Measurements from ENCODE around the gene SLC17A9.

Gene SLC17A9

DNA sequence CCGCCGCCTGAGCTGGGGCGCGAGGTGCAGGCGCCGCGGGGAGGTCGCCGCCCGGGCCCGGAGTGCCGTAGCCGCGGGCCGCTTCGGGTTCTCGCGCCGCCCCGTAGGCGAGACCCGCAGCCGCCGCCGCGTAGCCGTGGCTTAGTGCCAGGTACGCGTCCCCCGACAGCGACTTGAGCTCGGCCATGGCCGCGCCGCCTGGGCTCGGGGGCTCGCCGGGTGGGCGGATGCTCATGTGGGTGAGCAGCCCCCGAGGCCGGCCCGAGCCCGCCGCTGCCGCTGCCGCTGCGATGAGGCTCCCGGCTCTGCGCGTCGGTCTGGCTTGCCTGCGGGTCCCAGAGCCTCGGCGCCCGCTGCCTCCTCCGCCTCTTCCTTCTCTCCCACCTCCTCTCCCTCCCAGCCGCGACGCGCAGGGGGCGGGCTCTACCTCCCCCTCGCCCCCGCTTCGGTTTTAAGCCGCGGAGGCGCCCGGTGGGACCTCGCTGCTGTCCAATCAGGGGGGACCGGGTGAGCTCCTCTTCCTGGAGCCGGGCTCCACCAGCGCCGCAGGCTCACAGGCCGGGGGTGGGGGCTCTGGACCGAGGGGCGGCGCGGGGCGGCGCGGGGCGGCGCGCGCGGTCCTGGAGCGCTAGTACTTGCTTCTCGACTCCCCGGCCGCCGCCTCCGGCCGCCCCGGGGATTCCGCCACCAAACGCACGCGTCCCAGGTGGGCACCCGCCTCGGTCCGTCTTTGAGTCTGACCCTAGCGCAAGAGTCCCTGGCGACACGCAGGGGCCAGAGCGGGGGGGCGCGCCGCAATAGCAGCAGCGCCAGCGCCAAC lies 54.2 kb downstream of the SLC17A9 start, which contains the start of gene BHLHE23:
BHLHE23 (minus strand) TSS at position 425 of the 820 bp plus-strand sequence; CDS start at position 235, 190 bp downstream.
- no peak for DNase-seq

DNA sequence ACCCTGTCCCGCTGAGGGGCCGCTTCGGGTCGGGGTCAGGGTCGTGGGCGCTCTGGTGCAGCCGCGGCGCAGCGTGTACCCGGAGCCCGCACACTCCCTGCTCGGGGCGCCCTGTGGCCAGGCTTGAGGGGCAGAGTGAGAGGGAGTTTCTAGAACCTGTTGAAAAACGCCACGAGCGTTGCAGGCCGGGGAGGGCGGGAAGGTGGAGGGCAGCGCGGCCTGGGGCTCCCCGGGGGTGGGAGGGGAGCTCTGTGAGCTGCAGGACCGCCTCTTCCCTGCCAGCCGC lies 54.8 kb downstream of the SLC17A9 start:
- no peak for DNase-seq

DNA sequence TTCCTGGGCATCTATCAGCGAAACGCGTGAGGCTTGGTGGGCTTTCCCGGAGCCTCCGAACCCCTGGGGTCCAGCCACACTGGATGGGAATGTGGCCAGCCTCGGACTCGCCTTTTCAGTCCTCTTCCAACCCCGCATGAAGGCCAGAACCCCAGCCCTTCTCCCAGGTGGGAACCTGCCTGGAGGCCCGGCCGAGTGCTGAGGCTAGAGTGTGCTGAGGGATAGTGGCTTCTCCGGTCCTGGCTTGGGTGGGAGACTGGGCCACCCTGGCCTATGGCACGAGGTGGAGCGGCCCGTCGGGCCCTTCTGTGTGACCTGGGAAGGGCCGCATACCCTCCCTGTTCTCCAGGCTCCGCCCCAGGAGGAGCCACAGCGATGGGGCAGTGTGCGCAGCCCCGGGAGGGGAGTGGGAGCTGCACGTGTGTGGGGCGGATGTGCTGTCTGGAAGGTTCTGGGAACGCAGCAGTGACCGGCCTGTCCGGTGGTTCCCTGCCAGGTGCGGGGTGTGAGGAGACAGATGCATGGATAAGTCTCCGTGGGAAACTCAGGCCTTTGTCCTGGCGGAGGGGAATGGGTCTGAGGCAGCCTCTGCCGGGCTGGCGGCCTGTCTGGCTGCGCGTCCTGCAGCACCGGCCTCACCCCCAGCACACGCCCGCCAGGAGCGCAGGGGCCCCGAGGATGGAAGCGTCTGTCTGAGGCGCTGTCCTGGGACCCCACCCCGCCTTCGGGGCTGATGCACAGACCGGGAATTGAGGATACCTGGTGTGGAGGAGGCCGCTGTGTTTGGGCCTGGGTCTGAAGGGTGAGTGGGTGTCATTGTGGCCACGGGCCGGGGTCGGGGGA lies 55.4 kb downstream of the SLC17A9 start:
- DNase-seq = no peak

DNA sequence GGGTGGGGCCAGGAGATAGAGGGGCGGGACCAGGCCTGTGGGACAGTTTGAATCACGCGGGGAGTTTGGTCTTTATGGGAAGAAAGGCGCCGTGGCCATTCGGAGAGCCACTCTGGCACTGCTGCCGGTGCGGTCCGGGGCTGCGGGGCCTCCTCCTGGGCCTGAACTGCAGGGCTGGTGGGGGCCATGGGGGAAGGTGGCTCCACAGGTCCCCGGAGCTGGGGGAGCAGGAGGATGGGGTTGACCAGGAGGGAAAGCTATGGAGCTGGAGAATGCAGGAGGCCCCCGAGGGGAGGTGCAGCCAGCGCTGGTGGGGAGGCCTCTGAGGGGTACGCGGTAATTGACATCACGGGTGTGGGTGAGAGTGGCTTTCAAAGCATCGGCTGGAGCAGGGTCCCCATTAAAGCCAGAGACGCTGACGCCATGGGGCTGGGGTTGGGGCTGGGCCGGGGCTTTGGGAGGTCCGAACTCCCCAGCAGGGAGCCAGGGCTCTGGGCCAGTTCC lies 56.1 kb downstream of the SLC17A9 start:
- no peak for DNase-seq

DNA sequence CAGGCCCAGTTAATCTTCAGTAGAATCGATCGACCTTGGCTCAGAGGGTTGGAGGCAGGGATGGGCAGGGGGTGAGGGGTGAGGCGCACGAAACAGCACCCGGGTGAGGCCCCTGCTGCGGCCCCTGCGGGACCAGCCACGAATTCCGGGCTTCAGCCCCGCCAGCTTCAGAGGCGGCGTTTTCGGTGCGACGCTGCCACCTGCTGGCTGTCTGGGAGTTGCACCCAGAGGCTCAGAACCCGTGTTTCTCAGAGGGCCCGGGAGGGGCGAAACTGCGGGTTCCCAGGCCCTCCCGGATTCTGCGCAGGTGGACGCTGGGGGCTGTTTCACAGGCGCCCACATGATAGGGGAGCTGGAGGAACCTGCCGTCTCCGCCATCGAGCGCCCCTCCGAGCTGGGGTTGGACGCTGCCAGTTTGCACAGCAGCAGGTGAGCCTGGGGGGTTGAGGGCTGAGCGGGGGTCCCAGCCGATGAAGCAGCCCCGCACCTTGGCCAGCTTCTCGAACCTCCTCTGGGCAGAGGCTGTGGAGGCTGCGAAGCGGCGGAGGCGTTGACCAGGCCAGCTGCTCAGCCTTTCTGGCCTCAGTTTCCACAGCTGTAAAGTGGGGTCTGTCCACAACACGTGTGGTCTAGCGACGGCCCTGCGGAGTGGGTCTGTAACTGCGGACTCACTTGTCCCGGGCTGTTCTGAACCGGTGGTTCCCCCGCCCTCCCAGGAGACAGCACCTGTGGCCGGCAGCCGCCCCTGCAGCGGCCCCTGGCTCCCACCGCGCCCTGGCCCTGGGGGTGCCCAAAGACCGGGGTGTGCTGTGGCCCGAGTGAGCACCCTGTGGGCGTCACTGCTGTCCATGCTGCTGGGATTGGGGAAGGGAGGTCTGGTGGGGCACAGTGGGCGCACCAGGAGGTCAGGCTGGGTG lies 56.8 kb downstream of the SLC17A9 start:
- peak; percentile 54 for DNase-seq

DNA sequence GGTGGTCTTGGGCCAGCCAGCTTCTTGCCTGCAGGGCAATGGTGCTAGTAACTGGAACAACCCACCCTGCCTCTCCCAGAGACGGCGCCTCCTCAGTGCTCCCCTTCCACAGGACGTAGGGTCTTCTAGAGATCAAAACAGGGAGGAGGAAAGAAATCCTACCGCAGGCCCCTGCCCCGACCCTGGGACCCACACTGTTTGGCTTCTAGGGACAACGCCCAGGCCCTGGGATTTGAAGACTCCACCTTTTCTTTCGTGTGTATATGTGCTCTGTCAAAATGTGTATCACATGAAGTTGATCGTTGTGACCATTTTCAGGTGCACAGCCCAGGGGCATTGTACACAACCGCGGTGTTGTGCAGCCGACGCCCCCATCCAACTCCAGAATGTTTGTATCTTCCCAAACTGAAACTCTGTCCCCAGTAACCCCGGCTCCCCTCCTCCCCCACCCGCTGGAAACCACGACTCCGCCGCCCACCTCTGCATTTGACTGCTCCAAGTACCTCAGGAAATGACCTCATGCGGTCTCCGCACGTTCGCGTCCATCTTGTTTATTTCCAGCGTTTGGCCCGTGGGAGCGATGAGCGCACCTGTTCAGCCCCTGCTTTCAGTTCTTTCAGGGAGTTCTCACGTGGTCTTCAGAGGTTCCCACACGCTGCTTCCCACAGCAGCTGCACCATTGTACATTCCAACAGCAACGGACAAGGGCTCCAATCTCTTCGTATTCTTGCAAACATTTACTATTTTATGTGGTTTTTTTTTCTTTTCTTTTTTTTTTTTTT lies 57.7 kb downstream of the SLC17A9 start:
- peak; percentile 88 for DNase-seq

DNA sequence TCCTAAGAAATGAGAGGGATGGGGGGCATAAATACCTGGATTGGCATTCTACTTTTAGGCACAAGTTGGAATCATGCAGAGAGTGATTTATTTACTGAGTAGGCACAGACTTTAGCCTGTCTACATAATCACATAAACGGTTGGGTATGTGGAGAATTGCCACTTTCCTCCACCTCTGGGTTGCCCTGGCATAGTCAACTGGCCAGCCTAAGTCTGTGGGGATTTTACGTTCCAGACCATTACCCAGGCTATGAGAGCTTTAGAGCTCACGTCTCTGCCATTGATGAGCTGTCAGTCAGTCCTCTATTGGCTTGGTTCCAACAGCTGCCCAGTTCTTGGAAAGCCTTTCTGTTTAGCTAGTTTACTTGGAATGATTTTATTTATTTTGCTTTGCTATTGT lies 59.3 kb downstream of the SLC17A9 start:
- peak; percentile 72 for DNase-seq

DNA sequence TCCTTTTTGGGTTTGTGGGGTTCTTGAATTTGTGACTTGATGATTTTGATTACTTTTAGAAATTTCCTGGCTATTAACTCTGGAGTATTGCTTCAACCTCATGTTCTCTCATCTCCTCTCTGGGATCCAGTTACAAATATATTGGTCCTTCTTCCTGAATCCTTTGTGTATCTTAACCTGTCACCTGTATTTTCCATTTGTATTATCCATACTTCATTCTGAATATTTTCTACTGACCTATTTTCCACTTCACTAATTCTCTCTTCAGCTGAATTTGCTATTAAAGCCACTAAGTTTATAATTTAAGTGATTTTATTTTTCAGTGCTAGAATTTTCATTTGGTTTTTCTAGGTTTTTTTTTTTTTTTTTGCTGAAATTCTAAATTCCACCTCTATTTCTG lies 60.7 kb downstream of the SLC17A9 start:
- no peak for DNase-seq

DNA sequence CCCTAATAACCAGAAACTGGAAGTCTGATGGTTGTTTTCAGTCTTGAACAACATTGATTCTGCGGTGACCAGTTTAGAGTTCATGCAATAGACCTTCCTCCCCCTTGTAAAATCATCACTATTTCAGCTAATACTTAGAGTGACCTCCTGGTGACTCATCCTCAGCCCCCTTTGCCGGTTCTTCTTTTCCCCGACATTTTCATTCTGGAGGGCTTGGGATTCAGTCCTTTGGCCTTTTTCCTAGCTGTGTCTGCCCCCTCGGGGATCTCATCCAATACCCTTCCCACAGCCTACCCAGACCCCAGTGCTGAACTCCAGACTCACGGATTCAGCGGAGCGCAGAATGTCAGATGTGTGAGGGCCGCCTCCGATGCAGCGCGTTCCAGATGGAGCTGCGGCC lies 61.8 kb downstream of the SLC17A9 start:
- no peak for DNase-seq

DNA sequence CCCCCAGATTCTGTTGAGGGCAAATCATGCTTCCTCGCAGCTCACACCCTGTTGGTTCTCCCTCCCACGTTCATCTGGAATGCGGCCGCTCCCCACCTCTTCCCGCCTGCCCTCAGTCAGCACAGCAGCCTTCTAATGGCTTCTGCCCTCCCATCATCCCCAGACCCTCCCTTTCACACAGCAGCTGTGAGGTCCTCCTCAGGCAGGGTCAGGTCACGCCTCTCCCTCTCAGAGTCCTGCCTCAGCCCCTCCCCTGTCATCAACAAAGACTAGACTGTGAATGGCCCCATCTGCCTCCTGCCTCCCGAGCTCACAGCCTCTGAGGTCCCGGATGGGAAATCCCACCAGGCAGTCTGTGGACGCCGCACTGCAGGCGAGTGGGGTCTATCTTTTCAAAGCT lies 62.2 kb downstream of the SLC17A9 start:
- DNase-seq = no peak

DNA sequence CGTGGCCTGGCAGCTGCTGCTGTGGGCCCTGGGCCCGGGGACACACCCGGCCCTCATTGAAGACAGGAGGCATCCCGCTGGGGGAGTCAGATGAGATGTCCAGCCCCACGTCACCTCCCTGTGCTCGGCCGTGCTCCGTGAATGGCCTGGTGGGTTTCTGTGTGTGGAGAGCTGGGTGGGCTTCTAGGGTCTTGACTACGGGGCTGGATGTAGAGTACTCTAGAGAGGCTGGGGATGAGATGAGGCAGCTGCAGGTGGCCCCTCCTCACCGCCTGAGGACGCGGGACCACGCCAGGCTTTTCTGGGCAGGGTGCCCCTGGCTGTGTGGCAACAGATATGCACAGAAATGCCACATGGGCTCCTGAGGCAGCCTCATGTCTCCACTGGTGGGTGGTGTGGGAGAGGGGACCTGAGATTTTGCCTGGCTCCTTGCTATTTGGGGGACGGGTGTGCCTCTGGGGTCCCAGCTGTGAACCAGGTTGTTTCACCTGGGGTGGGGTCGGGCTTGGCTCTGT lies 62.7 kb downstream of the SLC17A9 start:
- no peak for DNase-seq

DNA sequence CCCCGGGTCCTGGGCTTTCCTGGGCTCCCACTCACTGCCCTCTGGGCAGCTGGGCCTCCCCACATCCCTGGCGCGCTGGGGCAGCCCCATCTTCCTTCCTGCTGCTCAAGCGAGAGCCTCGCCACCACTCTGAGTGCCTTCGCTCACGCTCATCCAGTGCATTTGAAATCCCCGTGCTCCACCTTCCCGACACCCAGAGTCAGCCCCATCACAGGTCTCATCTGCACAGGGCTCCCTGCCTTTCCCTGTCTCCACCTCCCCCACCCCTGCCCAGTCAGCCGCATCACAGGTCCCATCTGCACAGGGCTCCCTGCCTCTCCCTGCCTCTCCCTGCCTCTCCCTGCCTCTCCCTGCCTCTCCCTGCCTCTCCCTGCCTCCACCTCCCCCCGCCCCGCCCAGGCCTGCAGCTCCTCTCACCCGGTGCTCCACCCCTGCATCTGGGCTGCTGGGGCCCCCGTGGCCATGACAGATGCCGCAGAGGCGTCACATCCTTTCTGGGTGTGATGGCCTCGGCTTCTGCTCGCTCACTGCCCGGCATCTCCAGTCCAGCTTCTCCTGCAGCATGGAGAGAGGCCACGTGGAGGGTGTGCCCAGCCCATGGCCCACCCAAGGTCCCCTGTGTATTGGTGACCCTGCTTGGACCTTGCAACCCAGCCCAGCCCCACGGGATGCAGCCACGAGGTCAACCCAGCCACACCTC lies 63.3 kb downstream of the SLC17A9 start:
- DNase-seq = no peak

DNA sequence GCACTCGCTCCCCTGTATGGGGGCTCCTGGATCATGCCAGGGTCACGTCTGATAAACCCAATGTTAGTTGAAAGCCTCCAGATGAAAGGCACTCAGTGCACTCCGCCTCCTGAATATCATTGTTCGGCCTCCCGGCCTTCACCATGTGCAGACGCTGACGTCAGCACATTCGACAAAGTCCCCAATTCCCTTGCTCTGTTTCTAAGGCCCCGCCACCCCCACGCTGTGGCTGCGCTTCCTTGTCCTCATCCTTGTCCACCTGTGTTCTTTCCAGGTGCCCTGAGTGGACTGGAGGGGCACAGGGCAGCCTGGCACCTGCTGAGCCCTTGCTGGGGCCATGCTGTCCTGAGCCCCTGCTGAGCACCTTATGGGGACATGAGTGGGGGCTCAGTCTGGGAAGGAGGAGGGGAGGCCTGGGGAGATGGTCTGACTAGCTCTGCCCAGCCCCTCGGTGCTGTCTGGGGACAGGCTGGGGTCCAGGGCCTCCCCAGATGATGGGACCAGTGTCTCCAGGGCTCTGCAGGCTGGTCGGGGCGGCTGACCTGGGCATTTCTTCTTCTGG lies 64.1 kb downstream of the SLC17A9 start:
- DNase-seq = no peak

DNA sequence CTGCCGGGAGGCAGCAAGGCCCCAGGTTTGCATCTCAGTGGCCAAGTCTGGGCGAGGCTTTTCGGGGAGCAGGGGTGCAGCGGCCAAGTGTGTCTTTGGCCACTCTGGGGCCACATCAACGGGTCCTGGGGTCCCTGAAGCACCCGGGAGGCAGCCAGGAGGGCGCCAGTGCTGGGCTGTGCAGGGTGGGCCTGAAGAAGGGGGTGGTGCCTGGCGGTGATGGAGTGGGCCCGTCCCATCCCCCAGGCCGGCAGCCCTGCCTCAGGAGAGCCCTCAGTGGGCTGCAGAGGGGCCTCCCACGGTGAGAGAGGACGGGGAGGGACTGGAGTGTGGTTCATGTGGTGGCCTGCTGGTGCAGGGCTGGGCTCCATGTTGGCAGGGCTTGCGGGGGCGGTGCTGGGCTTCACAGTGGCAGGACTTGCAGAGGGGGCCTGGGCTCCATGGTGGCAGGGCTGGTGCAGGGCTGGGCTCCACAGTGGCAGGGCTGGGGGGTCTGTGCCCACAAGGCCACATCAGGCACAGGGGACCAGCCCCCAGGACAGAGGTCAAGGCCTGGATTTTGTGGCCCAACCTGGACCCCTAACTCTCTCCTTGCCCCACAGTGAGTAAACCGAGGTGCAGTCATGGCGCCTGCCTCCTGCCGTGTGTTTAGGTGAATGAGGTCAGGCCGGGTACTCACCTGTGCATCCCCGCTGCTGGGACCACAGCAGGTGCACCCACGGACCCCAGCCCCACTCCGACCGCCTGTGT lies 64.7 kb downstream of the SLC17A9 start:
- DNase-seq = no peak

DNA sequence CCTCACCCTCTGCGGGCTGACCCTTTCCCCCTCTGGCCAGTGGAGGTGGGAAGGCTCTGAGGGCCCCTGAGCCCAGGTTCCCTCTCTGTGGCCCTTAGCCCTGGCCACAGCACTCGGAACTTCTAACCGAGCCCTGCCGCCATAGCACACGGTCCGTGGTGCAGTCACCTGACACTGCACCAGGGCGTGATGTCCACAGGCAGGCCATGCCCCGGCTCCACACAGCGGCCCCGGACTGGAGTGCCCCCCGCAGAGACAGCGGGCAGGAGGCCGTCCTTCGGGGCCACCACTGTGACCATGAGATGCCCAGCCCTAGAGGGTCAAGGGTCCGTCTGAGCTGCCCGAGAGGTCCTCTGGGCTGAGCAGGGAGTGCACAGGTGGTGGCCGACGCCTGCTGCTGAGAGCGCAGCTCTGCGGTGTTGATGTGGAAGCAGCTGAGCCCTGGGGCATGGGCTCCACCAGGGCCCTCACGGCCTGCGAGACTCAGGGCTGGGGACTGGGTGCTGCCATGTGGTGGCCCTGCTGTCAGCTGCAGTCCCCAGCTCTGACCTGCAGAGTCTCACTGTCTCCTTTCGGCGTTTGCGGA lies 65.4 kb downstream of the SLC17A9 start:
- DNase-seq = no peak

Data from DMS79 (cell line).